B cell (primary cell): Measurements from ENCODE around the gene TINAGL1.

Experiments
- EZH2 ChIP-seq: IDR thresholded peaks from 2 replicates; pipeline ENCODE4 v1.6.1; 2012; ENCODE audit warnings: borderline replicate concordance, low read depth, mild to moderate bottlenecking, moderate library complexity, low read length; ENCODE audit not compliant: insufficient read depth, poor library complexity, severe bottlenecking
- TF ChIP-seq, protein P1 (sequence below): fragments of 200-600 bp; IDR thresholded peaks from one replicate; pipeline ENCODE4 v1.8.0; 2022; ENCODE audit warnings: antibody characterized with exemption, mild to moderate bottlenecking

DNA sequence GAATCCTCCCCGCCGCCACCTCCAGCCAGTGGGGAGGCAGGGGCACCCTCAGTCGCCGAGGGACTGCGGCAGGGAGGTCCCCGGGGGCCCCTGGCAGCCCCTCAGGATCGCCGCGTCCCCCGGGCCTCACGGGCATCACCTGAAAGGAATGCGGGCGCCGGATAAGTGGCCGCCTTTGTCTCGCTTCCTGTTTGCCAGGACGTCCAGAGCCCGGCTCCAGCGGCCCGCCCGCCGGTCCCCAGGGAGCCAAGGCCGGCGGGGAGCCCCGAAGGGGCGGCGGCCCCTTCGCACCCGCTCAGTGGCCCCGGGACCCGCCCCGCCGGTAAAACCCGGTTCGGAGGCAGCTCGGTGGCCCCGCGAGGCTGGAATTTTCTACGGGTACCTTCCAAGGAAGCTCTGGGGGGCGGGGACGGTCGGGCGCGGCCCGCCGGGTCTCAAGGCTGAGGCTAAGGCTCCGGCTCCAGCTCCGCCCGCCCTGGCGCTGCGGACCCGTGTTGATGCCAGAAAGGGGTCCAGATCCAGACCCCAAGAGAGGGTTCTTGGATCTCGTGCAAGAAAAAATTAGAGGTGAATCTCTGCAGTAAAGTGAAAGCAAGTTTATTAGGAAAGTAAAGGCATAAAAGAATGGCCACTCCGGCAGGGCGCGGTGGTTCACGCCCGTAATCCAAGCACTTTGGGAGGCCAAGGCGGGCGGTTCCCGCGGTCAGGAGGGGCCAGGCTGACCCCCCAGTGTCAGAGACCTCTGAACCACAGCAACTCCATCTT, 12.6 kb downstream of the TINAGL1 start:
- no peak for TF ChIP-seq EZH2
- TF ChIP-seq, protein P1, sequence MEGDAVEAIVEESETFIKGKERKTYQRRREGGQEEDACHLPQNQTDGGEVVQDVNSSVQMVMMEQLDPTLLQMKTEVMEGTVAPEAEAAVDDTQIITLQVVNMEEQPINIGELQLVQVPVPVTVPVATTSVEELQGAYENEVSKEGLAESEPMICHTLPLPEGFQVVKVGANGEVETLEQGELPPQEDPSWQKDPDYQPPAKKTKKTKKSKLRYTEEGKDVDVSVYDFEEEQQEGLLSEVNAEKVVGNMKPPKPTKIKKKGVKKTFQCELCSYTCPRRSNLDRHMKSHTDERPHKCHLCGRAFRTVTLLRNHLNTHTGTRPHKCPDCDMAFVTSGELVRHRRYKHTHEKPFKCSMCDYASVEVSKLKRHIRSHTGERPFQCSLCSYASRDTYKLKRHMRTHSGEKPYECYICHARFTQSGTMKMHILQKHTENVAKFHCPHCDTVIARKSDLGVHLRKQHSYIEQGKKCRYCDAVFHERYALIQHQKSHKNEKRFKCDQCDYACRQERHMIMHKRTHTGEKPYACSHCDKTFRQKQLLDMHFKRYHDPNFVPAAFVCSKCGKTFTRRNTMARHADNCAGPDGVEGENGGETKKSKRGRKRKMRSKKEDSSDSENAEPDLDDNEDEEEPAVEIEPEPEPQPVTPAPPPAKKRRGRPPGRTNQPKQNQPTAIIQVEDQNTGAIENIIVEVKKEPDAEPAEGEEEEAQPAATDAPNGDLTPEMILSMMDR: no peak
